ENCODE data around the gene APOA1. TPM values are rescaled to one million over a fixed set of nuclear protein-coding genes. Genes with fewer than 3 reads are reported as not detected.

The APOA1 gene
- polyA plus RNA-seq, 1 of the 3 experiments (the other 2 are of a cell fraction), result 0.20 TPM

DNA sequence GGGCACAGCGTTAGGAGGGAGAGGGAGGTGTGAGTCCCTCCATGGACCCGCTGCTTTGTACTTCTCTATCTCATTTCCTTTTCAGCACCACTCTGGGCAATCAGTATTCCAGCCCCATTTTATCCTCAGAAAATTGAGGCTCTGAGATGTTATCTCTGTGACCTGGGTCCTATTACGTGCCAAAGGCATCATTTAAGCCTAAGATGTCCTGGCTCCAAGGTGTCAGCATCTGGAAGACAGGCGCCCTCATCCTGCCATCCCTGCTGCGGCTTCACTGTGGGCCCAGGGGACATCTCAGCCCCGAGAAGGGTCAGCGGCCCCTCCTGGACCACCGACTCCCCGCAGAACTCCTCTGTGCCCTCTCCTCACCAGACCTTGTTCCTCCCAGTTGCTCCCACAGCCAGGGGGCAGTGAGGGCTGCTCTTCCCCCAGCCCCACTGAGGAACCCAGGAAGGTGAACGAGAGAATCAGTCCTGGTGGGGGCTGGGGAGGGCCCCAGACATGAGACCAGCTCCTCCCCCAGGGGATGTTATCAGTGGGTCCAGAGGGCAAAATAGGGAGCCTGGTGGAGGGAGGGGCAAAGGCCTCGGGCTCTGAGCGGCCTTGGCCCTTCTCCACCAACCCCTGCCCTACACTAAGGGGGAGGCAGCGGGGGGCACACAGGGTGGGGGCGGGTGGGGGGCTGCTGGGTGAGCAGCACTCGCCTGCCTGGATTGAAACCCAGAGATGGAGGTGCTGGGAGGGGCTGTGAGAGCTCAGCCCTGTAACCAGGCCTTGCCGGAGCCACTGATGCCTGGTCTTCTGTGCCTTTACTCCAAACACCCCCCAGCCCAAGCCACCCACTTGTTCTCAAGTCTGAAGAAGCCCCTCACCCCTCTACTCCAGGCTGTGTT is 8.5 kb downstream of the APOA1 start:
- Histone ChIP-seq H3K4me3 (ENCODE audit: low read depth in 2 of 2, low read length in 1 of 2) (no peak overlapping the region), H3K4me2 (no peak overlapping the region), H3K4me1 (ENCODE audit: control insufficient read depth in 1 of 2, insufficient read depth in 2 of 2, low read depth in 1 of 2, low read length in 1 of 2) (peaks cover 0 to 30% of the 10 kb centered on the region in 2 experiments; a peak in 1 of 4 replicates), H3F3A (replicated peaks; ENCODE audit: insufficient read depth) (no peaks in the 10 kb centered on the region), H3K9me2 (no peaks in the 10 kb centered on the region), H3K27ac (ENCODE audit: low read depth in 2 of 2, low read length in 1 of 2) (peak overlapping the region in 1 of 2 experiments; percentile 69; a peak in 2 of 4 replicates), H3K36me3 (replicated peaks in 1 of 2; ENCODE audit: control insufficient read depth in 1 of 2, insufficient read depth in 2 of 2, low read length in 1 of 2) (no peaks in the 10 kb centered on the region), H3K9ac (no peak overlapping the region), H3K9me3 (no peaks in the 10 kb centered on the region), H3K79me2 (ENCODE audit: insufficient read depth) (no peaks in the 10 kb centered on the region), H4K20me1 (ENCODE audit: insufficient read depth) (no peaks in the 10 kb centered on the region), H2AFZ (ENCODE audit: low read depth) (no peak overlapping the region), H3K27me3 (ENCODE audit: insufficient read depth) (no peaks in the 10 kb centered on the region)
- ChIA-PET CTCF (interaction anchor here (0.8 to 1.9 kb wide), 5 partner anchors 12 to 277 kb away, joined by 3 to 9 read pairs (median 4); partner anchors contain the start of gene APOA5), POLR2A (interaction anchor here (0.9 kb wide), 1 partner anchor 41 kb away, joined by 4 read pairs; the partner anchor contains the start of gene ZPR1)
- TF ChIP-seq EP300 (IDR thresholded peaks at IDR 0.05; ENCODE audit: borderline replicate concordance in 1 of 2, low read depth in 1 of 2, low read length in 1 of 2) (peak in 1 of 2 experiments; percentile 39; a peak in 1 of 4 replicates), MXI1 (IDR thresholded peaks at IDR 0.05; ENCODE audit: low read depth, low read length) (peak; percentile 22; the same call in 1 of the 2 replicates), RCOR1 (IDR thresholded peaks at IDR 0.05; ENCODE audit: low read length) (peak; percentile 67; the same call in 1 of the 2 replicates), POLR2AphosphoS5 (IDR thresholded peaks at IDR 0.05; ENCODE audit: low read depth, low read length) (no peak), GATA2 (CRISPR knock-in tag; IDR thresholded peaks at IDR 0.05) (peak; percentile 87), MEF2A (IDR thresholded peaks at IDR 0.05; ENCODE audit: borderline replicate concordance, low read depth) (no peak)
- peak; percentile 76 for DNase-seq
- WGBS (ENCODE audit: low lambda C conversion rate), result 67% methylated on average over 11 of the region's 16 CpGs

DNA sequence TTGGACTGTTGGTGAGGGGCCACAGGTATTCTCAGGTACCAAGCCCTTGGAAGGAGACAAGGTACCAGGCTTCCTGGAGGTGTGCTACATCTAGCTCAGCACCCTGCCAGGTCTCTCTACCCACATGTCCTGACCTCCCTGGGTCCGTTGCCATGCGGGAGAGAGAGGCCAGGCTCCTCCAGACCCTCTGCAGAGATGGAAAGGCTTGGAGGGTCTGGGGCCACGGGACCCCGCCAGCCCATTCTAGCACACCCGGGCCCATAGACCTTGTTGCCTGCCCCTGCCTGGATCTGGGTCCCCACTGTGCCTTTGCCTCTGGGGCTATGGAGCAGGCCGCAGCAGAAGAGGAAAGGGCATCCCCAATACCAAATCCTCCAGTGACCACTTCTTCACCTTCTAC is 10.0 kb downstream of the APOA1 start:
- no peaks in the 10 kb centered on the region for H3K36me3 ChIP-seq (replicated peaks in 1 of 2; ENCODE audit: control insufficient read depth in 1 of 2, insufficient read depth in 2 of 2, low read length in 1 of 2)
- ChIA-PET POLR2A (no interaction called here), CTCF (interaction anchor here (1.2 to 1.4 kb wide), 2 partner anchors 36 to 279 kb away, joined by 4 to 5 read pairs; partner anchors contain the start of gene APOA5)
- WGBS (ENCODE audit: low lambda C conversion rate), result 60% methylated on average over 1 of the region's 6 CpGs
- H3K27ac ChIP-seq (ENCODE audit: low read depth in 2 of 2, low read length in 1 of 2), result no peak overlapping the region
- H3K4me1 ChIP-seq (ENCODE audit: control insufficient read depth in 1 of 2, insufficient read depth in 2 of 2, low read depth in 1 of 2, low read length in 1 of 2), result peaks cover 0 to 30% of the 10 kb centered on the region in 2 experiments; a peak in 1 of 4 replicates
- TF ChIP-seq MXI1 (IDR thresholded peaks at IDR 0.05; ENCODE audit: low read depth, low read length) (no peak), ELF1 (IDR thresholded peaks at IDR 0.05) (no peak), POLR2AphosphoS5 (IDR thresholded peaks at IDR 0.05; ENCODE audit: low read depth, low read length) (no peak), TEAD4 (IDR thresholded peaks at IDR 0.05; ENCODE audit: borderline replicate concordance, insufficient read depth) (no peak), SIN3A (IDR thresholded peaks at IDR 0.05; ENCODE audit: borderline replicate concordance, low read depth, low read length) (no peak), NRF1 (IDR thresholded peaks at IDR 0.05; ENCODE audit: low read depth, low read length) (no peak), EZH2phosphoT487 (IDR thresholded peaks at IDR 0.05; ENCODE audit: borderline replicate concordance, low read depth) (no peak), GATA2 (CRISPR knock-in tag; IDR thresholded peaks at IDR 0.05) (no peak), RAD21 (IDR thresholded peaks at IDR 0.05; ENCODE audit: low read length) (no peak), FOSL2 (IDR thresholded peaks at IDR 0.05; ENCODE audit: borderline replicate concordance, low read depth) (no peak)
- TF ChIP-seq, protein P1, sequence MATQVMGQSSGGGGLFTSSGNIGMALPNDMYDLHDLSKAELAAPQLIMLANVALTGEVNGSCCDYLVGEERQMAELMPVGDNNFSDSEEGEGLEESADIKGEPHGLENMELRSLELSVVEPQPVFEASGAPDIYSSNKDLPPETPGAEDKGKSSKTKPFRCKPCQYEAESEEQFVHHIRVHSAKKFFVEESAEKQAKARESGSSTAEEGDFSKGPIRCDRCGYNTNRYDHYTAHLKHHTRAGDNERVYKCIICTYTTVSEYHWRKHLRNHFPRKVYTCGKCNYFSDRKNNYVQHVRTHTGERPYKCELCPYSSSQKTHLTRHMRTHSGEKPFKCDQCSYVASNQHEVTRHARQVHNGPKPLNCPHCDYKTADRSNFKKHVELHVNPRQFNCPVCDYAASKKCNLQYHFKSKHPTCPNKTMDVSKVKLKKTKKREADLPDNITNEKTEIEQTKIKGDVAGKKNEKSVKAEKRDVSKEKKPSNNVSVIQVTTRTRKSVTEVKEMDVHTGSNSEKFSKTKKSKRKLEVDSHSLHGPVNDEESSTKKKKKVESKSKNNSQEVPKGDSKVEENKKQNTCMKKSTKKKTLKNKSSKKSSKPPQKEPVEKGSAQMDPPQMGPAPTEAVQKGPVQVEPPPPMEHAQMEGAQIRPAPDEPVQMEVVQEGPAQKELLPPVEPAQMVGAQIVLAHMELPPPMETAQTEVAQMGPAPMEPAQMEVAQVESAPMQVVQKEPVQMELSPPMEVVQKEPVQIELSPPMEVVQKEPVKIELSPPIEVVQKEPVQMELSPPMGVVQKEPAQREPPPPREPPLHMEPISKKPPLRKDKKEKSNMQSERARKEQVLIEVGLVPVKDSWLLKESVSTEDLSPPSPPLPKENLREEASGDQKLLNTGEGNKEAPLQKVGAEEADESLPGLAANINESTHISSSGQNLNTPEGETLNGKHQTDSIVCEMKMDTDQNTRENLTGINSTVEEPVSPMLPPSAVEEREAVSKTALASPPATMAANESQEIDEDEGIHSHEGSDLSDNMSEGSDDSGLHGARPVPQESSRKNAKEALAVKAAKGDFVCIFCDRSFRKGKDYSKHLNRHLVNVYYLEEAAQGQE (IDR thresholded peaks at IDR 0.05; ENCODE audit: low read depth, low read length), result no peak
- TF ChIP-seq, protein P2, sequence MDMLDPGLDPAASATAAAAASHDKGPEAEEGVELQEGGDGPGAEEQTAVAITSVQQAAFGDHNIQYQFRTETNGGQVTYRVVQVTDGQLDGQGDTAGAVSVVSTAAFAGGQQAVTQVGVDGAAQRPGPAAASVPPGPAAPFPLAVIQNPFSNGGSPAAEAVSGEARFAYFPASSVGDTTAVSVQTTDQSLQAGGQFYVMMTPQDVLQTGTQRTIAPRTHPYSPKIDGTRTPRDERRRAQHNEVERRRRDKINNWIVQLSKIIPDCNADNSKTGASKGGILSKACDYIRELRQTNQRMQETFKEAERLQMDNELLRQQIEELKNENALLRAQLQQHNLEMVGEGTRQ (IDR thresholded peaks at IDR 0.05; ENCODE audit: borderline replicate concordance, low read depth, low read length), result no peak
- H4K20me1 ChIP-seq (ENCODE audit: insufficient read depth), result no peaks in the 10 kb centered on the region
- no peak overlapping the region for H3K4me3 ChIP-seq (ENCODE audit: low read depth in 2 of 2, low read length in 1 of 2)
- H3K9ac ChIP-seq, result no peak overlapping the region
- H3K4me2 ChIP-seq, result no peak overlapping the region
- H3K9me3 ChIP-seq, result no peaks in the 10 kb centered on the region
- H3F3A ChIP-seq (replicated peaks; ENCODE audit: insufficient read depth), result no peaks in the 10 kb centered on the region
- no peaks in the 10 kb centered on the region for H3K9me2 ChIP-seq
- no peaks in the 10 kb centered on the region for H3K27me3 ChIP-seq (ENCODE audit: insufficient read depth)
- no peak overlapping the region for H2AFZ ChIP-seq (ENCODE audit: low read depth)
- no peak for DNase-seq
- H3K79me2 ChIP-seq (ENCODE audit: insufficient read depth), result no peaks in the 10 kb centered on the region
